OCI-LY1 (cell line): ENCODE data around the gene AP2B1.

Experiments
- H2AFZ ChIP-seq: fragments of 200-600 bp; sonication (generic), shearing (Covaris generic); 2 replicates; pipeline ENCODE4 v1.6.0; 2014; ENCODE audit warnings: antibody characterized with exemption, mild to moderate bottlenecking, low read length
- H3F3A ChIP-seq: fragments of 200-600 bp; sonication (generic), shearing (Covaris generic); 2 replicates; pipeline ENCODE4 v1.6.0; 2014; ENCODE audit warnings: mild to moderate bottlenecking, antibody characterized with exemption, low read length, moderate library complexity; ENCODE audit not compliant: insufficient read depth
- H3K27ac ChIP-seq: fragments of 200-600 bp; sonication (generic); 2 replicates; pipeline ENCODE4 v1.5.1; 2014; ENCODE audit warnings: low read length, mixed run types, mild to moderate bottlenecking, low read depth; ENCODE audit not compliant: poor library complexity, severe bottlenecking
- H3K27me3 ChIP-seq: fragments of 200-600 bp; sonication (generic); 2 replicates; pipeline ENCODE4 v1.6.0; 2014; ENCODE audit warnings: antibody characterized with exemption, mild to moderate bottlenecking, low read length, moderate library complexity; ENCODE audit not compliant: insufficient read depth
- H3K36me3 ChIP-seq: fragments of 200-600 bp; sonication (generic); 2 replicates; pipeline ENCODE4 v1.6.1; 2014; ENCODE audit warnings: mild to moderate bottlenecking, antibody characterized with exemption, low read length, moderate library complexity, mixed read lengths; ENCODE audit not compliant: insufficient read depth
- H3K4me1 ChIP-seq: fragments of 200-600 bp; sonication (generic); 2 replicates; pipeline ENCODE4 v1.5.1; 2014; ENCODE audit warnings: mild to moderate bottlenecking, low read length, moderate library complexity; ENCODE audit not compliant: insufficient read depth, severe bottlenecking
- H3K4me2 ChIP-seq: fragments of 200-600 bp; sonication (generic), shearing (Covaris generic); 2 replicates; pipeline ENCODE4 v1.6.1; 2014; ENCODE audit warnings: low read length
- H3K4me3 ChIP-seq: fragments of 200-600 bp; sonication (generic); 2 replicates; pipeline ENCODE4 v1.5.1; 2014; ENCODE audit warnings: low read length, low read depth, mild to moderate bottlenecking, mixed read lengths; ENCODE audit not compliant: poor library complexity, severe bottlenecking
- H3K79me2 ChIP-seq: fragments of 200-600 bp; shearing (Covaris generic); 2 replicates; pipeline ENCODE4 v1.6.1; 2016; ENCODE audit warnings: mixed run types, low read length, mixed read lengths; ENCODE audit not compliant: insufficient read depth
- H3K9ac ChIP-seq: fragments of 200-600 bp; sonication (generic), shearing (Covaris generic); 2 replicates; pipeline ENCODE4 v1.6.1; 2014; ENCODE audit warnings: mild to moderate bottlenecking, low read length, mixed read lengths
- H3K9me2 ChIP-seq: fragments of 200-600 bp; sonication (generic), shearing (Covaris generic); 2 replicates; pipeline ENCODE4 v1.6.1; 2014; ENCODE audit warnings: low read depth, mild to moderate bottlenecking, low read length, mixed read lengths
- H3K9me3 ChIP-seq: fragments of 200-600 bp; shearing (Covaris generic); 2 replicates; pipeline ENCODE4 v1.6.1; 2014; ENCODE audit warnings: low read length, mixed read lengths
- H4K20me1 ChIP-seq: fragments of 200-600 bp; sonication (generic), shearing (Covaris generic); 2 replicates; pipeline ENCODE4 v1.6.0; 2016; ENCODE audit warnings: mild to moderate bottlenecking, low read length; ENCODE audit not compliant: insufficient read depth
- EZH2 ChIP-seq: fragments of 200-600 bp; sonication (generic), shearing (Covaris generic); IDR thresholded peaks from 2 replicates; pipeline ENCODE4 v1.8.0; 2017; ENCODE audit warnings: borderline replicate concordance, mixed run types, mild to moderate bottlenecking, antibody characterized with exemption, low read length, moderate library complexity, mixed read lengths
- TF ChIP-seq, protein P1 (sequence below): fragments of 200-600 bp; sonication (generic), shearing (Covaris generic); IDR thresholded peaks from 2 replicates; pipeline ENCODE4 v1.5.1; 2017; ENCODE audit warnings: mild to moderate bottlenecking, antibody characterized with exemption, low read length, moderate library complexity, mixed read lengths

Gene AP2B1

DNA sequence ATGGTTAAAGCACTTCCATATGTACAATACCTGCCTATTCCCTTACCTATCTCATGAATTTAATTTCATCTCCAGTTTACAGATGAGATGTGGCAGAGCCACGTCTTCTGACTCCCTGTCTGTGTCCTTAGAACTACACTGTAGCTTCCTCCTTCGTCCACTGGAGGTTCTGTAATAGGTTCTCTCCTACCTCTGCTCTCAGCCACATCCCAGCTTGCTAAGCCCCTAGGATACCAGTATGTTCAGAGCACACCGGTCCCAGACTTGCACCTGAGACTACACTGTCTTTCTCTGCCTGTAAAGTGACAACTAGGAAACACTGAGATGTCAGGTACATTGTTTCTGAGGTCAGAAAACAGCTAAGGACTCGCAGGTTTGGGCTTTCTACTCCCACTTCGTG, 140.5 kb downstream of the AP2B1 start:
- no peaks in the 10 kb centered on the region for H3F3A ChIP-seq
- H3K9me2 ChIP-seq: no peaks in the 10 kb centered on the region
- peaks cover 19% of the 10 kb centered on the region for H3K4me1 ChIP-seq
- no peak overlapping the region; the same call in 1 of the 2 replicates for H3K4me2 ChIP-seq
- no peaks in the 10 kb centered on the region for H4K20me1 ChIP-seq
- H3K36me3 ChIP-seq: peaks cover 24% of the 10 kb centered on the region; the same call in 1 of the 2 replicates
- no peak overlapping the region for H3K9ac ChIP-seq
- H3K27ac ChIP-seq: no peak overlapping the region
- H3K9me3 ChIP-seq: no peaks in the 10 kb centered on the region
- H2AFZ ChIP-seq: no peak overlapping the region
- TF ChIP-seq, protein P1, sequence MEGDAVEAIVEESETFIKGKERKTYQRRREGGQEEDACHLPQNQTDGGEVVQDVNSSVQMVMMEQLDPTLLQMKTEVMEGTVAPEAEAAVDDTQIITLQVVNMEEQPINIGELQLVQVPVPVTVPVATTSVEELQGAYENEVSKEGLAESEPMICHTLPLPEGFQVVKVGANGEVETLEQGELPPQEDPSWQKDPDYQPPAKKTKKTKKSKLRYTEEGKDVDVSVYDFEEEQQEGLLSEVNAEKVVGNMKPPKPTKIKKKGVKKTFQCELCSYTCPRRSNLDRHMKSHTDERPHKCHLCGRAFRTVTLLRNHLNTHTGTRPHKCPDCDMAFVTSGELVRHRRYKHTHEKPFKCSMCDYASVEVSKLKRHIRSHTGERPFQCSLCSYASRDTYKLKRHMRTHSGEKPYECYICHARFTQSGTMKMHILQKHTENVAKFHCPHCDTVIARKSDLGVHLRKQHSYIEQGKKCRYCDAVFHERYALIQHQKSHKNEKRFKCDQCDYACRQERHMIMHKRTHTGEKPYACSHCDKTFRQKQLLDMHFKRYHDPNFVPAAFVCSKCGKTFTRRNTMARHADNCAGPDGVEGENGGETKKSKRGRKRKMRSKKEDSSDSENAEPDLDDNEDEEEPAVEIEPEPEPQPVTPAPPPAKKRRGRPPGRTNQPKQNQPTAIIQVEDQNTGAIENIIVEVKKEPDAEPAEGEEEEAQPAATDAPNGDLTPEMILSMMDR: no peak
- no peak for TF ChIP-seq EZH2
- no peak overlapping the region for H3K4me3 ChIP-seq
- H3K27me3 ChIP-seq: no peaks in the 10 kb centered on the region
- no peaks in the 10 kb centered on the region for H3K79me2 ChIP-seq

DNA sequence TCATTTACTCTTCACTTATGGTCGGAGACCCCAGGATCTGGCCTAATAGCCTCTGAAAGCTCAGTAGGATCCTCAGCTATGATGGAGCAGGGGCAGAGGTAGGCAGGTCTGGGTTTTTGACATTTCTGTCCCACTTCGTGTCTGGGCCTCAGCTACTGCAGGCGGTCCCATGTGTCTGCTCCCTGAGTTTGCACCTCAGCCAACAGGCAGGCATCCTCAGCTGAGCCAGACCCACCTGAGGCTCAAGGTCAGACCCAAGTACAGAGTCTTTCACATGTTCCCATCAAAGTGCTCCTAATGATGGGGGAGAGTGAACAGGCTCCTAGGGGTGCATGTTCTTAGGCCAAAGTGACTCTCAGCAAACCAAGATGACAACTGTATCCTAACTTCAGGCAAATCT, 141.4 kb downstream of the AP2B1 start:
- Histone ChIP-seq H3K36me3 (peaks cover 22% of the 10 kb centered on the region; the same call in 1 of the 2 replicates), H4K20me1 (no peaks in the 10 kb centered on the region), H3K9me2 (no peaks in the 10 kb centered on the region), H3K79me2 (no peaks in the 10 kb centered on the region), H3K27ac (no peak overlapping the region), H3K9ac (no peak overlapping the region), H2AFZ (no peak overlapping the region), H3F3A (no peaks in the 10 kb centered on the region), H3K4me2 (no peak overlapping the region), H3K27me3 (no peaks in the 10 kb centered on the region; the same call in 1 of the 2 replicates), H3K4me3 (no peak overlapping the region), H3K4me1 (peaks cover 19% of the 10 kb centered on the region), H3K9me3 (no peaks in the 10 kb centered on the region)
- no peak for TF ChIP-seq EZH2
- TF ChIP-seq, protein P1: no peak

DNA sequence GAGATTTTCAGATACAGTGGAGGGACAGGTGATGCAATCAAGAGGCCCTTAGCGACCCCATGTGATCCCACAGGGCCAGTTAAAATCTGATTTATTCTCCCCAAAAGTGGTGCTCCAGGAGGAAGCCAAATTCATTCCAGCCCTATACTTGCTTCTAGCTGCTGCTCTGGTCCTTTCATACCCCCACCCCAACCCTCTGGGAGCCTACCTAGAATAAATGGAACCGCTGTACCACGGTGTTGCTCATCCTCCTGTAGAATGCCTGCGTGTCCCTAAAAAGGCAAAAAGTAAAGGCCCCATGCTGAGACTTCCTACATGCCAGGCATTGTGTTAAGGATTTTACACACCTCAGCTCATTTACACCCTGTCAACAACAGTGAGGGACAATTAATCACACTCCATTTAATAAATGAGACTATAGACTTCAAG, 142.3 kb downstream of the AP2B1 start:
- no peaks in the 10 kb centered on the region for H4K20me1 ChIP-seq
- no peaks in the 10 kb centered on the region for H3K79me2 ChIP-seq
- no peaks in the 10 kb centered on the region for H3K9me3 ChIP-seq
- H3K36me3 ChIP-seq: peaks cover 14% of the 10 kb centered on the region; the same call in 1 of the 2 replicates
- H3K4me1 ChIP-seq: peaks cover 19% of the 10 kb centered on the region
- H3K4me3 ChIP-seq: no peak overlapping the region
- no peaks in the 10 kb centered on the region; the same call in none of the 2 replicates for H3K27me3 ChIP-seq
- H3K9ac ChIP-seq: no peak overlapping the region
- no peak overlapping the region for H2AFZ ChIP-seq
- H3F3A ChIP-seq: no peaks in the 10 kb centered on the region
- no peaks in the 10 kb centered on the region for H3K9me2 ChIP-seq
- TF ChIP-seq, protein P1: no peak
- TF ChIP-seq EZH2: no peak
- no peak overlapping the region for H3K27ac ChIP-seq
- no peak overlapping the region for H3K4me2 ChIP-seq
